Panc1 (cell line): Measurements from ENCODE around the gene LRRK1. TPM values are rescaled to one million over a fixed set of nuclear protein-coding genes. Genes with fewer than 3 reads are reported as not detected.

Experiments
- ATAC-seq: fragments of 200-7000 bp; cut with Tn5 transposase; 2 replicates; pipeline ENCODE4 v1.9.1; 2020; ENCODE audit warnings: mild to moderate bottlenecking, moderate library complexity
- BruUV-seq: library from RNA; stranded (reverse); fragments of 400-500 nt; replicated peaks from 2 replicates; lab custom pipeline; 2021; lab: Mats Ljungman, UMichigan
- CTCF ChIA-PET: fragments of 300-600 bp; sonication (Branson Sonifier 250); formaldehyde crosslinking; loops from one replicate; lab custom pipeline; 2022; ENCODE audit warnings: antibody characterized with exemption; lab: Charles Lee
- POLR2A ChIA-PET: fragments of 300-600 bp; sonication (Branson Sonifier 250); formaldehyde crosslinking; loops from one replicate; lab custom pipeline; 2022; ENCODE audit warnings: antibody characterized with exemption; lab: Charles Lee
- DNase-seq: peaks from one replicate; pipeline ENCODE4 v3.0.0-alpha.2; 2010; ENCODE audit warnings: low read depth, low spot score
- H3K27ac ChIP-seq: 2 replicates; pipeline ENCODE4 v1.5.1; 2011; ENCODE audit warnings: mild to moderate bottlenecking, low read length, inconsistent platforms
- H3K27me3 ChIP-seq: fragments of 200-500 bp; sonication (Bioruptor generic); 2 replicates; pipeline ENCODE4 v1.6.0; 2014; ENCODE audit warnings: low read length, inconsistent platforms; ENCODE audit not compliant: control insufficient read depth, insufficient read depth
- H3K36me3 ChIP-seq: fragments of 200-500 bp; sonication (Bioruptor generic); 2 replicates; pipeline ENCODE4 v1.5.1; 2014; ENCODE audit warnings: inconsistent platforms, mild to moderate bottlenecking, low read length, moderate library complexity; ENCODE audit not compliant: control insufficient read depth, insufficient read depth
- H3K4me1 ChIP-seq: 2 replicates; pipeline ENCODE4 v1.5.1; 2011; ENCODE audit warnings: inconsistent platforms, mild to moderate bottlenecking, low read length, moderate library complexity; ENCODE audit not compliant: control insufficient read depth, insufficient read depth
- H3K4me3 ChIP-seq, 2 experiments: 2 replicates each; pipeline ENCODE4 v1.5.1; 2011 to 2012; ENCODE audit warnings: low read depth in 2 of 2, low read length in 2 of 2, mild to moderate bottlenecking in 2 of 2, inconsistent platforms in 1 of 2, moderate library complexity in 1 of 2
- H3K9me3 ChIP-seq: fragments of 200-500 bp; sonication (Bioruptor generic); 2 replicates; pipeline ENCODE4 v1.5.1; 2014; ENCODE audit warnings: low read depth, mild to moderate bottlenecking, inconsistent platforms, low read length, moderate library complexity; ENCODE audit not compliant: control insufficient read depth, insufficient read depth
- CTCF ChIP-seq: fragments of 450-650 bp; IDR thresholded peaks from 2 replicates; pipeline ENCODE4 v1.5.1; 2017; ENCODE audit warnings: mild to moderate bottlenecking
- POLR2AphosphoS5 ChIP-seq: IDR thresholded peaks from 2 replicates; pipeline ENCODE4 v1.6.1; 2012; ENCODE audit warnings: mild to moderate bottlenecking, low read depth, low read length, moderate library complexity
- REST ChIP-seq, 2 experiments: IDR thresholded peaks; 2 replicates each; pipeline ENCODE4 v1.6.1; 2011 to 2012; ENCODE audit warnings: low read depth in 2 of 2, control low read depth in 1 of 2, low read length in 1 of 2, mild to moderate bottlenecking in 1 of 2, moderate library complexity in 1 of 2; ENCODE audit not compliant: insufficient read depth in 1 of 2
- SIN3A ChIP-seq: IDR thresholded peaks from 2 replicates; pipeline ENCODE4 v1.6.1; 2012; ENCODE audit warnings: low read depth, mild to moderate bottlenecking, low read length, moderate library complexity, borderline replicate concordance; ENCODE audit not compliant: insufficient read depth
- TCF7L2 ChIP-seq: IDR thresholded peaks from 2 replicates; pipeline ENCODE4 v1.6.1; 2011; ENCODE audit warnings: mild to moderate bottlenecking, low read depth, low read length, inconsistent platforms
- in situ Hi-C: cut with HindIII; loops from 2 replicates; pipeline ENCODE4 v1.10.0; 2016; ENCODE audit warnings: low sequenced_read_pairs, low pct_unique_long_range_greater_than_20kb
- intact Hi-C: fragments of 100-400 bp; cut with micrococcal nuclease; formaldehyde crosslinking; loops from one replicate; pipeline ENCODE4 v1.10.0; 2022; ENCODE audit not compliant: unreplicated experiment
- total RNA-seq: library from RNA; stranded (reverse); gene quantifications from one replicate; pipeline ENCODE4 v1.2.1, GENCODE V29; 2021; ENCODE audit not compliant: unreplicated experiment

LRRK1 gene
- total RNA-seq, 1 experiment from 2014 or later: 88.0 TPM

GRCh38 chr15:101036189-101036588 is 117.0 kb downstream of the LRRK1 start:
- TF ChIP-seq SIN3A (no peak), REST (IDR thresholded peaks at IDR 0.05; ENCODE audit: insufficient read depth in 1 of 2, low read depth in 2 of 2, low read length in 1 of 2) (no peak), CTCF (no peak), POLR2AphosphoS5 (no peak), TCF7L2 (no peak)
- POLR2A ChIA-PET: no interaction called here
- no peaks in the 10 kb centered on the region for H3K27me3 ChIP-seq
- CTCF ChIA-PET: interaction anchor here (0.7 kb wide), 1 partner anchor 222 kb away, joined by 4 read pairs; no protein-coding TSS in a partner anchor
- H3K4me3 ChIP-seq: no peak overlapping the region
- DNase-seq (no peak), ATAC-seq (no peak)
- H3K4me1 ChIP-seq: no peaks in the 10 kb centered on the region
- intact Hi-C loops (no loop called here), in situ Hi-C loops (no loop called here)
- H3K9me3 ChIP-seq: peaks cover 9% of the 10 kb centered on the region; the same call in 1 of the 2 replicates
- 0 out of 2 replicates have a peak, but pooled peaks cover 3% of the 10 kb centered on the region for H3K36me3 ChIP-seq
- no peak overlapping the region for H3K27ac ChIP-seq
- no TSS peak for BruUV-seq

GRCh38 chr15:101037090-101037830 is 118.1 kb downstream of the LRRK1 start:
- H3K27me3 ChIP-seq: no peaks in the 10 kb centered on the region
- peaks cover 13% of the 10 kb centered on the region; the same call in 1 of the 2 replicates for H3K9me3 ChIP-seq
- in situ Hi-C loops: no loop called here
- CTCF ChIA-PET: interaction anchor here (0.7 kb wide), 1 partner anchor 695 kb away, joined by 3 read pairs; no protein-coding TSS in a partner anchor
- no TSS peak for BruUV-seq
- ATAC-seq (0 out of 2 replicates have a peak, but pooled peaks have one; percentile 26), DNase-seq (no peak)
- no peak overlapping the region for H3K27ac ChIP-seq
- 0 out of 2 replicates have a peak, but pooled peaks cover 3% of the 10 kb centered on the region for H3K36me3 ChIP-seq
- H3K4me3 ChIP-seq: no peak overlapping the region
- no peaks in the 10 kb centered on the region for H3K4me1 ChIP-seq
- intact Hi-C loops: no loop called here
- TF ChIP-seq REST (IDR thresholded peaks at IDR 0.05; ENCODE audit: insufficient read depth in 1 of 2, low read depth in 2 of 2, low read length in 1 of 2): no peak
- no peak for TF ChIP-seq CTCF
- TF ChIP-seq POLR2AphosphoS5: no peak
- no peak for TF ChIP-seq TCF7L2
- TF ChIP-seq SIN3A: no peak
- POLR2A ChIA-PET: no interaction called here
